Cardiac septum (tissue), 1 donor: ENCODE results near the gene TNFSF13B. TPM values are rescaled to one million over a fixed set of nuclear protein-coding genes. Genes with fewer than 3 reads are reported as not detected.
"Not testable (repeated sequence)": the region's sequence is repeated elsewhere in the genome, so short reads cannot be mapped to it uniquely, and the experiment has no call there.

Source experiments
- DNase-seq: peaks from one replicate; pipeline ENCODE4 v3.0.0-alpha.2; 2020; ENCODE audit warnings: low spot score
- intact Hi-C: fragments of 100-400 bp; cut with DNase I; formaldehyde crosslinking; loops from one replicate; pipeline ENCODE4 v1.14.0; 2022
- long read RNA-seq: library from polyadenylated mRNA; unstranded; transcript quantifications from one replicate; pipeline ENCODE4 v2.0.0, GENCODE V29; 2021
- total RNA-seq: library from RNA; stranded (reverse); fragmentation: NEBNext Ultra II Directional; extraction: Animal tissue kit (Norgen Biotek cat#: 25700); gene quantifications from one replicate; pipeline ENCODE4 v1.2.1, GENCODE V29; 2021
- donor health status: DM: no; HTN: no; CAD: no.

The TNFSF13B gene, protein sequence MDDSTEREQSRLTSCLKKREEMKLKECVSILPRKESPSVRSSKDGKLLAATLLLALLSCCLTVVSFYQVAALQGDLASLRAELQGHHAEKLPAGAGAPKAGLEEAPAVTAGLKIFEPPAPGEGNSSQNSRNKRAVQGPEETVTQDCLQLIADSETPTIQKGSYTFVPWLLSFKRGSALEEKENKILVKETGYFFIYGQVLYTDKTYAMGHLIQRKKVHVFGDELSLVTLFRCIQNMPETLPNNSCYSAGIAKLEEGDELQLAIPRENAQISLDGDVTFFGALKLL
- 4.0 TPM for total RNA-seq
- long read RNA-seq, partial matches to known transcripts, result 3 of 5 reads
- long read RNA-seq, other reads (novel, unspliced or antisense), result 1 of 5 reads

DNA sequence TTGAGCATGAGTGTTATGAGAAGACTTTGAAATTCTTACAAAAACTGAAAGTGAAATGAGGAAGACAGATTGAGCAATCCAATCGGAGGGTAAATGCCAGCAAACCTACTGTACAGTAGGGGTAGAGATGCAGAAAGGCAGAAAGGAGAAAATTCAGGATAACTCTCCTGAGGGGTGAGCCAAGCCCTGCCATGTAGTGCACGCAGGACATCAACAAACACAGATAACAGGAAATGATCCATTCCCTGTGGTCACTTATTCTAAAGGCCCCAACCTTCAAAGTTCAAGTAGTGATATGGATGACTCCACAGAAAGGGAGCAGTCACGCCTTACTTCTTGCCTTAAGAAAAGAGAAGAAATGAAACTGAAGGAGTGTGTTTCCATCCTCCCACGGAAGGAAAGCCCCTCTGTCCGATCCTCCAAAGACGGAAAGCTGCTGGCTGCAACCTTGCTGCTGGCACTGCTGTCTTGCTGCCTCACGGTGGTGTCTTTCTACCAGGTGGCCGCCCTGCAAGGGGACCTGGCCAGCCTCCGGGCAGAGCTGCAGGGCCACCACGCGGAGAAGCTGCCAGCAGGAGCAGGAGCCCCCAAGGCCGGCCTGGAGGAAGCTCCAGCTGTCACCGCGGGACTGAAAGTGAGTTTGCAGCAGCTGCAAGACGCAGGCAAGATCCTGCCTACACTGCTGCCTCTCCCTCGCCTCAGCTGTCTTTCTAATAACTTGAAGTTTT, at the start of gene TNFSF13B:
Gene TNFSF13B, plus strand, starts transcription at position 118 of the 728 bp plus-strand sequence. Its CDS starts 178 bp downstream, at position 296.
- intact Hi-C loops, result no loop called here

DNA sequence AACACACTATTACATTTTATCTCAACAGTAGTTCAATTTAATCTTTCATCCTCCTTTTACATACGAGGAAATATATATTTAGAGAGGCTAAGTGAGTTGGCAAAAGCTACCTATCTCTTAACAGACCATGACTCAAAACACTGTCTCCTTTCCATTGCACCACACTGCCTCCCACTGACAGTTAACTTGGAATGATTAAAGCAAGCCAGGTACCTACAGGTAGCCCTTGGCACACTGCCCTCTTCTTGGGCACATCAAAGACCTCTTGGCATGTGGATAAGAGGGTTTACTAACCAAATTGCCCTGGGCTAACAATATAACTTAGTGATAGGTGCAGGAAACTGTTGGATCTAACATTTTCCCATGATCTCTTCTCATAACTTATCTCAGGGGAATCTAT, 49.5 kb upstream of the TNFSF13B start:
- DNase-seq, result no peak
- intact Hi-C loops, result no loop called here

More for the DNA sequence above, at the start of gene TNFSF13B:
- peak; percentile 85 for DNase-seq

DNA sequence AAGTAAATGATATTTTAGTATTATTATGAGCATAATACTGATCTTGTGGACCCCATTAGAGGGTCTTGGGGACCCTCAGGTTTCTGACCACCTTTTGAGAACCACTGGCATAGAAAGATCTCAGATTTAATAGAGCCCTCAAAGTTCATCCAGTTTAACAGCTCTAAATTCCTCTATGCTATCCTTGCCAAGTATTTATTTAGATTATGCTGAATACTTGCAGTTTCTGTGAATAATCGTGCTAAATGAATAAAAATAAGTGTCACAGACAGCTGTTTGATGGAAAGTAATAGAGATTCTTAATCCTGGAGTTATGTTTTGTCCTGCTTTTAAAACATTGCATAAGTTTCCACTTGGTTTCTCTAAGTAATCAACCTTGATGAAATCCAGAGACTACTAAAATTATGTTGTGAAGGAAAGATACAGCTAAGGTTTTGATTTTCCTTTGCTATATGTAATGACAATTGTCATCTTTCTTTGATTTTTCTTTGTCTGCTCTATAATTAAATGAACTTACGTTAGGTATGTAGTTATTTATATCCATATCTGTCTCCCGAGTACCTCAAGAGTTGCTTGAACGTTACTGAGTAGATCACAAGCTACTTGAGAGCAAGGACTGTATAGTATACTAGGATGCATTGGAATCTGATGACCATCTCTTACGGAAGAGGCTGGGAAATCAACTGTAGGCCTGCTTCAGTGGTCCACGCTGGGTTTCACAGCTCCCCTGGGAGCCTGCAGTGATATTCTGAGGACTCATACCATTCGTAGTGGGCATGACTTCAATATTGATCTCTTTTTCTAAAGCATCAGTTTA, 45.6 kb upstream of the TNFSF13B start:
- no peak for DNase-seq
- intact Hi-C loops, result no loop called here

DNA sequence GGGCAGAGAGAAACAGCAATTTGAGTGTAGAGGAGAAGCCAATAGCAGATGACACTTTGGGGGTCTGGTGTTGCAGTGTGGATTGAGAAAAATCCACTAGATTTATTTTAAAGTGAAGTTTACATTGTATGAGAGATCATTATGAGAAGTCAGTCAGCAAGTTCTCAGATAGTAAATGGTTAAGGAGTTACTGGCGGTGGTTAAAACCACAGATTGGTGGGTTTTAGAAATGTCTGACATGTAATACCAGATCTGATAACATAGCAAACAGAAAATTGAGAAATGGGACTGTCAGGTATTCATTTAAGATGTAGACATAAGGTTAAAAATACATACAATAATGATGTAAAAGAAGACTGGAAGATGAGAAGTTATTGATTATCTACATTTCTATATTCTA, 44.1 kb upstream of the TNFSF13B start:
- intact Hi-C loops, result no loop called here
- DNase-seq, result no peak

DNA sequence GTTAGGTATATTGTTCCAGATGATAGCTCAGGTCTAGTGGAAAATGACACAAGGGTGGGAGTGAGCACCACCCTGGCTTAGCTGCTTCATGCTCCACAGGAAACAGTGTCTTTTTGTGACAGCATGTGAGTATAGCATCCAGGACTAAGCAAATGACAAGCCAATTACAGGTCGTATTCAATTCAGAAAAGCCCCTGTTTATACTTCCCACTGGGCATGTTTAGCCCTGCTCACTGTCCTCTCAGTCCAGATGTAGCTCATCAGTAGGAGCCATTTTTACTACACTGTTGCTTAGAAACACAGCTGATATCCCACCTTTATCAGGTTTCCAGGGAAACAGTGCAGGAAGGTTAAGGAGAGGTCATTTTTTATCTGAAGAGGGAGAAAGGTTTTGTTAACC, 43.3 kb upstream of the TNFSF13B start:
- intact Hi-C loops, result no loop called here
- DNase-seq, result no peak

DNA sequence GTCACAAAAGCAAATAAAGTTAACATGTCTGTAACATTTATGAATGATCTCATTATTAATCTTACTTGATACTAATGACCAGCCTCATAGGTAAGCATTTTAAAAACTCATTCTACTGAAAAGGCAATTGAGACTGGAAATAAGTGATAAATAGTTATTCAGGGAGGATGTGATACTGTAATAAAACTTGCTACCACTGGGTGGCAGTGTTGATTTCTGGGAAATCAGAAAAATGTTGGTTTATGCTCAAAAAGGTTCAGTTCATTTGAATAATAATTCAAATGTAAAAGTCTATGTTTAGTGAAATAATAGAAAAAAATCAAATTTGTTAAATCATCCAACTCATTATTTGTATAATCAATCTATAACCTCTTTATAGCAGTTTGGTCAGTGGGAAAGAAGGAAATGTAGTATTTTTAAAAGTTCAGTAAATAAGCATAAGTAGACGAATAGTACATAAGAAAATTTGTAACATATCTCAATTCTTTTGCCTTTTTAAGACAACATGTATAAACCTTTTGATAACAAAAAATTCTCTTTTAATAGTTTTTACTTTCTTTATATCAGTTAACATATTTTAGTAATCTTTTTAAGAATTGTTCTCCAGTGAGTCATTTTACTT, 41.8 kb upstream of the TNFSF13B start:
- no peak for DNase-seq
- intact Hi-C loops, result no loop called here

DNA sequence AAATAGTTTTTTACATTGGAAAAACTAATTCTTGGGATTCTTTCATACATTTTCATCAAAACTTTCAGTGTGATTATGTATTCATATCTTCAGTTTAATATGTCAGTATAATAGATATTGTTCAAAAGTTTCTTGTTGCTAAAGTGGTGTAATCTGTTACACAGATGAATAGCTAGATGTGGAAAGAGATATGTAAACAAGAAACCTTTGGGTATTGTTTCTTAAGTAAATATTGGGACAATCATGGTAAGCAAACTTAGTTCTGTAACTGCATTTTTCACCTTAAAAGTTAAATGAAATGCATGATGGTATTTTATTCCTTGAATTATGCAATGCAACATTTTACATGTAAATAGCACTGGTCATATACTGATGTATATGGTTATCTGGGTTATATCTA, 39.1 kb upstream of the TNFSF13B start:
- intact Hi-C loops, result no loop called here
- no peak for DNase-seq

DNA sequence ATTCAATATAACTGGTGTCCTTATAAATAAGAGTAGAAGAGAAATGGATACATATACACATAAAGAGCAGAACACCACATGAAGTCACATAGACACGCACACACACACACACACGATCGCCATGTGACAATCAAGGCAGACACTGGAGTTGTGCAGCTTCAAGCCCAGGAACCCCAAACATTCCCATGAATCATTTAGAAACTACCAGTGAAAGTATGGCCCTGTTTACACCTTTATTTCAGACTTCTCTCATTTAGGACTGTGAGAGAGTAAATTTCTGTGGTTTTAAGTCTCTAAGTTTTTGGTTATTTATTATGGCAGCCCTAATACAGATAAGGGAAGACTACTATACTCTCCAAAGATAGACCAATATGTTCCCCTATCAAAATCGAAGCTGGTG, 20.4 kb upstream of the TNFSF13B start:
- intact Hi-C loops, result no loop called here
- DNase-seq, result no peak

DNA sequence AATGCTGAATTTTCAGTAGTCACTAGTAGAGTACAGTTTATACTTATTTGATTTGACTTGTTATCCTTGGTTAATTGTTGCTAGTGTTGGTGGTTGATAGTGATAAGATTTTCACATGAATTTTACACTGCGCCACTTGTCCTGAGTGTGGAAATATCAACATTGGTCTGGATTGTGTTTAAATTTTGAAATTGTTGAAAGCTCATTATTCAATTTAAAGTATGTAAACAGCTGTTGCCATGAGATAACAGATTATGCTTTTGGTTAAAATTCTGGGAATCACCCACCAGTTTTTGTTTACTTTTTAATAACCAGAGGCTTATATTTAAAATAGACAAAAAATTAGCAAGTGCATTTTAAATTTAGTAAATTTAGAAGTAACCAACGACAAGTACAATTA, 12.3 kb upstream of the TNFSF13B start:
- no peak for DNase-seq
- intact Hi-C loops, result no loop called here

DNA sequence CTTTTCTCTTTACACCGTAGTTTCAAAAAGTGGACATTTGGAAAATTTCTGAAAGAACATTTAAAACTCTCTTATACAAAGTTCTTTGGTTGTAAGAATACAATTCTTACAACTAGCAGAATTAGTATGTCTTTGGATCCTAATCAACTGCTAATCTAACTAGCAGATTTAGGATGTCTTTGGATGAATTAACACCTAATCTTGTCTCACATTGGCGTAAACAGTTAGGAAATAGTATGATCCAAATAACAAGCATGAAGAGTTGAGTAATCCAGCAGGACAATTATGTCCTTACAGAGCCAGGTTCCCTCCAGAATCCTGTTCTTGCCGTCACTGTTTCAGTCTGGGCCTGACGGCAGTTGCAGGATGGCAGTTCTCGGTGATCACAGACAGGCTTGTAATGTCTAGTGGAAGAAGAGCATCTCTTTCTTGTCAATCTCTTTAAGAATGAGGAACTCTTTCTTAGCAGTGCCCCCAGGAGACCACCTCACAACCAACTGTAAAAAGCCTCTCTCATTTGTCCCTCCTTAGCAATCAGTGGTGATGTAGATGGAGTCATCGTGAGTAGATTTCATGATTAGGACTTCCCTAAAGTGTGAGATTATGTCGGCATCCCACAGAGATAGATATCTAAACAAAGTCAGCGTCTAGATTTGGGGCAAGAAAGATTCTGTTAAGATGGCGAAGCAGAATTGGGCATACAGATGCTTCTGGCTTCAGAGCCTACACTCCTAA, 5.7 kb upstream of the TNFSF13B start:
- DNase-seq, result no peak
- intact Hi-C loops, result no loop called here

DNA sequence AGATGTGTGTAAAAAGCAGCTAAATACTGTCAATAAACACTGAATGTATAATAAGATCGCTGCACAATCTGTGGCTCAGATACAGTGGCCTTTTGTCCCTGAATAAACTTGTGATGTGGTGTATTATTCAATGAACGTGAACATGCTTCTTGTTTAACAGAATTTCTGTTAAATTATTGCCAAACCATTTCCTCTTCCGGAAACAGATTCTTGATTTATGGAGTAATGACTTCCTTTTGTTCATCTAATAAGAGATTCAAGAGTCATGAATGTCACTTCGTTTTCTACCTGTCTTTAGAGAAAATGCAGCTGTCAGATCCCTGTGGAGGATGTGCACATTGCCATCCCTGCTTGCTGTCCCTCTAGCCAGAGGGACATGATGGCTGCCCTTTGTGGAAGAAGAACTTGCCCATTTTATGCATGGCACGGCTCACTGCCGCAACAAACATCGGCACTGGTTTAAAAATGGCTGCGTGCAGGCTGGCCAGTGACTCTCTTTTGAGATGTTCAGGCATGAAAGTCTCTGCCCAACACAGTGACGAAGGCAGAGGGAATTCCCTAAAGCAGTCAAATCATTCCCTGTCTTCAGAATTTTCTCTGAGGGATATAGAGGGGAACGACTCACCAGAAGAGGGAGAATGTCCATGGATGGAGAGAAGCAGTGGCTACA, 3.1 kb upstream of the TNFSF13B start:
- intact Hi-C loops, result no loop called here
- DNase-seq, result no peak

DNA sequence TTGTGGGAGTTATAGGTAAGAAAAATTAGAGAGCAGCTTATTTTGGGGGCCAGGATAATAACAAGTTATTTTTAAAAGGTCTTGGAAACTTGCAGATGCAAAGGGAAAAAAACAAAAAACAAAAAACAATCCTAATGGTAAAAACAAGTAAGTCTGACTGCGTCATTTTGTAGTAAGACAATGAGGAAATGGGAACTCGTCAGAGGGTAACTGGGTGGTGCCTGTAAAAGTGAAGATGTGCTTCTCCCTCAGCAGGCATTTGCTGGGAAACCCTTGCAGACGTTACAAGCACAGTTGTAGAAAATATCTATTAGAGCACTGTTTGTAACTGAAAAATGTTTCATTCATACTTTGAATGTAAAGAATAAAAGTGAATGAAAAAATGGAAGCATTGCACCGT, 2.2 kb upstream of the TNFSF13B start:
- DNase-seq, result no peak

DNA sequence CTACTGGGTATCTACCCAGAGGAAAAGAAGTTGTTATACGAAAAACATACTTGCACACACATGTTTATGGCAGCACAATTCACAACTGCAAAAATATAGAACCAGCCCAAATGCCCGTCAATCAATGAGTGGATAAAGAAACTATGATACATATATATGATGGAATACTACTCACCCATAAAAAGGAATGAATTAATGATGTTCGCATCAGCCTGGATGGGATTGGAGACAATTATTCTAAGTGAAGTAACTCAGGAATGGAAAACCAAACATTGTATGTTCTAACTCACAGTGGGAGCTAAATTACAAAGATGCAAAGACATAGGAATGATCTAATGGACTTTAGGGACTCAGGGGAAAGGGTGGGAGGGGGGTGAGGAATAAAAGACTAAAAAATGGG, 1.7 kb upstream of the TNFSF13B start:
- intact Hi-C loops, DNase-seq: not testable (repeated sequence)

More for the DNA sequence above, 2.2 kb upstream of the TNFSF13B start:
- intact Hi-C loops, result no loop called here

DNA sequence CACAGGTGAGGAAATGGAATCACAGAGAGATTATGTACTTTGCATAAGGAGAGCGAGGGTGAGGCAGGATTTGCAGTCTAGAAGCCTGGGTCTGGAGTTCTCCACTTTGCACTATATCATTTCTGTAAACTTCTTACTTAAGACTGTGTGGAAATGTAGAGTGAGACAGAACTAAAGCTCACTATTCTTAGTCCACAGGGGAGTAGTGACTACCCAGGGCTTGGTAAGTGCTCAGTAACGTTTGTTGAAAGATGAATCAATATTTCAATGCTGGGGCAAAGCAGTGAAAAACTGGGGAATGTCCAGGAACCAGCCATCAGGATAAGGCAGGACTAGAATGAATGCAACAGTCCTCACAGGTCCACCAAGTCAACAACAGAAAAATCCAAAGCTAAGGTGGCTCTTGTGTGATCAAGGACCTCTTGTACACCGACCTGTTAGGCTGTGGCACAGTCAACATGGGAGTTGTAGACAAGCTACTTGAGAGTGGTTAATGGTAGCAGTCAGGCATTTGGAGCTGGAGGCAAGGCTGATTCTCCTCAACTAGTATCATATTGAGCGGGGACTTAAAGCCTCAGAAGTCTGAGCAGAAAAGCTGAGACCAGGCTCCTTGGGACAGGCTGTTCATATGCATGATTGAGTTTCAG, 929 bp upstream of the TNFSF13B start:
- no peak for DNase-seq
- intact Hi-C loops, result no loop called here

DNA sequence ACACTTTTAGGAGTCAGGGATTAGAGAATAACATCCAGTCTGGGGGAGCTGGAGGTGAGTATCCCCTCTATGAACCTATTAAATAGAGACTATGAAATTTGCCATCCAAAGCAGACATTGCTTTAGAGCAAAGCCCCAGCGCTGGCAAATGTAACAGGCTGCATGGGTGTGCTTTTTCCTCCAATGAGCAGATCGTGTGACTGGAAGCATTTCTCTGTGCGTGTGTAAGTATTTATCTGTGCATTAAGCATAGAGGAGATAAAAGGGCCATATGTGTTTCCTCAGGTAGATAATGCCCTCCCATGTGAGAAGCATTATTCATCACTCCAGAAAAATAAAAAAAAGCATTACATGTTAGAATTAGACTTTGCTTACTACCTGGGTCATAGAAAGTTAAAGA, 924 bp downstream of the TNFSF13B start:
- intact Hi-C loops, result no loop called here
- no peak for DNase-seq

DNA sequence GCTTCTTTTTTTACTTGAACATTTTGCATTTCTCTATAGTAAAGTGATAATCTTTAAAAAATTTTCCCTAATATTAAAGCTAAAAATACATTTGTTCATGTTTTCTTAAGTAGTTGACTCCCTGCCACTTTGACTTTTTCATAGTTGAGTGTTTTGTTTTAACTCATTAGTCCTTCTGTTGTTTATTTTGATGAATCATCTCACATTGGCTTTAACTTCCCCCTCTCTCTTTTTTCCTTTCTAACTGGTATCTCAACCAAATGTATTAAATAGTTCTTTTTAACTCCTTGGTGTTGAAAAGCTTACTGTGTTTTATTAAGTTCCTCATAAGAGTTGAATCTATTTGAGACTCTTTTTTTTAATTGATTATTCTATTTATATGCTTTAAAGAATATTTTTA, 2.8 kb downstream of the TNFSF13B start:
- intact Hi-C loops, result no loop called here
- no peak for DNase-seq

DNA sequence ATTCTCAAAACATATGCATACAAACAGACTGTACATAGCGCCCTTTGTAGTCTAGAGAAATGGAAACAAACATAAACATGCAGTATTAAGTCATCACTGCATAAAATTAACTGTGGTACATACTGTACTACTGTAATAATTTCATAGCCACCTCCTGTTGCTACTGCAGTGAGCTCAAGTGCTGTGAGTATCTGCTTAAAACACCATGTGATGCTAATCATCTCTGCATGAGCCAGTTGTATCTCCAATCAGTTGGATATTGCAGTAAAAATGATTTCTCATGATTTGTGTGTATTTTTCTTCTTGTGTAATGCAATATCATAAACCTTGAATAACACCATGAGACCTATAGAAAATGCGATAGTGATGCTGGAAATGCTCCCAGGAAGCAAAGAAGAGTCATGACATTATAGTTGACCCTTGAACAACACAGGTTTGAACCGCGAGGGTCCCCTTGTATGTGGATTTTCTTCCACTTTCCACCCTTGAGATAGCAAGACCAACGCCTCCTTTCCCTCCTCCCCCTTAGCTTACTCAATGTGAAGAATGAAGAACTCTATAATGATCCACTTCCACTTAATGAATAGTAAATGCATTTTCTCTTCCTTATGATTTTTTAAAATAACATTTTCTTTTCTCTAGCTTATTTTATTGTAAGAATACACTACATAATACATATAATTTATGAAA, 4.1 kb downstream of the TNFSF13B start:
- intact Hi-C loops, result no loop called here
- no peak for DNase-seq

DNA sequence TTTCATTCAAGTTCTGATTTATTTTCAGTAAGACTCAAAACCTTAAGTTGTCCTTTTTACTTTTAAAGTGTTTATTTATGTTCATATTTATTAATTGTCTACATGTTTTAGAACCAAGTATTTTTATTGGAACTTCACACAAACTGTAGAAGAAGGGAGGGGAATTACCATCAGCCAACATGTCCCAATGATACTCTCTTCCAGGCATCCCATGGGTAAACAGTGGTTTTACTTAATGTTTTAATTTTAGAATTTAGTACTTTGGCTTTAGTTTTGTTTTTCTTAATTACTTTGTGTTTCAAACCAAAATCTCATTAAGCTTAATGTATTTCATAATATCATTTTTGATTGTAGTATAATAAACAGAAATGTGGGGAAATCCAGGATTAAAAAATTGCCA, 5.2 kb downstream of the TNFSF13B start:
- no peak for DNase-seq
- intact Hi-C loops, result no loop called here
